ENCODE results near the gene ACVR1C. TPM values are rescaled to one million over a fixed set of nuclear protein-coding genes. Genes with fewer than 3 reads are reported as not detected.

ACVR1C gene
- total and polyA plus RNA-seq, 2 of the 8 experiments (the other 6 are each of a cell fraction or from before 2014, with no cell fraction given) = 0.21 to 0.52 TPM

DNA sequence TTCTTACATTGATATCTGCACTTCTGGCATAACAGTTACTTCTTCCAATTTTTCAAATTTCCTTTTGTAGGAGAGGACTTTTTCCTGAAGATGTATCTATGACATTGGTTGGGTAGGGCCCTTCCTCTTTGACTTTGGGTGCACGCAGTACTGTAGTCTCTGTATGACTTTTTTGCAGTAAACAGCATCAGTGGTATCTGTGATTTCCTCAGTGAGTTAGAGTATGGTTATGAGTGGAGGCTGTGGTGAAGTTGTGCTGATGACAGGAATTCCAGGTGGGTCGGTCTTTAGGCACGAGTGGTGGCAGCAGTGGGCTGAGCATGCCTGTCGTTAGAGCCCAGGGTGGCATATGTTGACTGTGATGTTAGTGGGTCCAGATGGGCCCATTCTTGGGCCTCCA is 17.6 kb downstream of the ACVR1C start:
- Histone ChIP-seq H3K27ac (ENCODE audit: low read depth, low read length) (no peak overlapping the region), H2BK20ac (ENCODE audit: low read length) (no peak overlapping the region), H3K4me2 (ENCODE audit: insufficient read depth in 1 of 2, low read depth in 2 of 2, low read length in 2 of 2) (no peak overlapping the region), H2BK12ac (ENCODE audit: low read depth, low read length) (no peak overlapping the region), H2AK5ac (ENCODE audit: low read depth, low read length) (no peak overlapping the region), H3K23ac (ENCODE audit: insufficient read length) (no peak overlapping the region), H3K9ac (replicated peaks in 1 of 4; ENCODE audit: extremely low read depth in 1 of 4, low read depth in 3 of 4, low read length in 3 of 4) (no peak overlapping the region), H2AFZ (ENCODE audit: low read length) (no peak overlapping the region), H4K8ac (ENCODE audit: extremely low read depth, insufficient read depth, low read length) (no peak overlapping the region), H2BK120ac (replicated peaks; ENCODE audit: low read depth, low read length) (no peak overlapping the region), H2BK15ac (ENCODE audit: low read length) (no peak overlapping the region), H3K56ac (replicated peaks; ENCODE audit: insufficient read length, low read depth, low read length) (no peak overlapping the region), H3K4me1 (replicated peaks in 1 of 4; ENCODE audit: control insufficient read depth in 3 of 4, insufficient read depth in 4 of 4, low read length in 3 of 4) (no peaks in the 10 kb centered on the region), H3K79me2 (ENCODE audit: control insufficient read depth in 1 of 2, insufficient read depth in 2 of 2, low read length in 2 of 2) (no peaks in the 10 kb centered on the region), H3K36me3 (ENCODE audit: control insufficient read depth in 2 of 4, insufficient read depth in 4 of 4, low read length in 3 of 4) (peaks cover 0 to 2% (median 0%) of the 10 kb centered on the region in 4 experiments; a peak in 1 of 8 replicates), H3K18ac (ENCODE audit: extremely low read depth, low read length) (no peak overlapping the region), H3K4me3 (ENCODE audit: extremely low read depth in 1 of 4, insufficient read depth in 2 of 4, low read depth in 3 of 4, low read length in 4 of 4) (no peak overlapping the region), H3K9me3 (ENCODE audit: insufficient read depth in 2 of 2, low read depth in 1 of 2, low read length in 1 of 2) (no peaks in the 10 kb centered on the region), H4K20me1 (replicated peaks in 1 of 2; ENCODE audit: control insufficient read depth in 1 of 2, insufficient read depth in 2 of 2, low read length in 2 of 2) (no peaks in the 10 kb centered on the region), H3K14ac (ENCODE audit: insufficient read length) (no peak overlapping the region), H3K79me1 (ENCODE audit: low read depth, low read length) (no peaks in the 10 kb centered on the region), H3K23me2 (ENCODE audit: low read depth, low read length) (no peaks in the 10 kb centered on the region), H4K91ac (replicated peaks; ENCODE audit: insufficient read length, low read length) (no peak overlapping the region), H2BK5ac (ENCODE audit: low read depth, low read length) (no peak overlapping the region), H3K4ac (replicated peaks; ENCODE audit: insufficient read length, low read depth, low read length) (no peak overlapping the region), H4K5ac (ENCODE audit: insufficient read length, low read depth, low read length) (no peak overlapping the region), H3K27me3 (replicated peaks in 1 of 4; ENCODE audit: control insufficient read depth in 3 of 4, extremely low read depth in 1 of 4, insufficient read depth in 3 of 4, low read length in 3 of 4) (no peaks in the 10 kb centered on the region)
- no peak for TF ChIP-seq SP2 (IDR thresholded peaks at IDR 0.05; ENCODE audit: low read length)
- TF ChIP-seq MAFK (IDR thresholded peaks at IDR 0.05; ENCODE audit: low read depth, low read length) = no peak
- TF ChIP-seq SP4 (IDR thresholded peaks at IDR 0.05; ENCODE audit: low read length) = no peak
- no peak for TF ChIP-seq YY1 (IDR thresholded peaks at IDR 0.05; ENCODE audit: low read depth, low read length)
- no peak for TF ChIP-seq EZH2 (IDR thresholded peaks at IDR 0.05; ENCODE audit: low read depth, low read length, severe bottlenecking)
- no peak for TF ChIP-seq CREB1 (IDR thresholded peaks at IDR 0.05)
- TF ChIP-seq, protein P1, sequence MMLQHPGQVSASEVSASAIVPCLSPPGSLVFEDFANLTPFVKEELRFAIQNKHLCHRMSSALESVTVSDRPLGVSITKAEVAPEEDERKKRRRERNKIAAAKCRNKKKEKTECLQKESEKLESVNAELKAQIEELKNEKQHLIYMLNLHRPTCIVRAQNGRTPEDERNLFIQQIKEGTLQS (IDR thresholded peaks at IDR 0.05; ENCODE audit: insufficient read depth, low read depth, low read length) = no peak
- TF ChIP-seq ZNF274 (IDR thresholded peaks at IDR 0.05; ENCODE audit: borderline replicate concordance, extremely low read depth, low read length) = no peak
- TF ChIP-seq CBX5 (IDR thresholded peaks at IDR 0.05; ENCODE audit: low read depth, low read length) = no peak
- TF ChIP-seq, protein P2, sequence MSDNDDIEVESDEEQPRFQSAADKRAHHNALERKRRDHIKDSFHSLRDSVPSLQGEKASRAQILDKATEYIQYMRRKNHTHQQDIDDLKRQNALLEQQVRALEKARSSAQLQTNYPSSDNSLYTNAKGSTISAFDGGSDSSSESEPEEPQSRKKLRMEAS (IDR thresholded peaks at IDR 0.05) = no peak
- DNase-seq (ENCODE audit: low read depth in 1 of 2, low spot score in 2 of 2) = no peak
- WGBS, 2 experiments (ENCODE audit: extremely low coverage in 1 of 2, insufficient coverage in 1 of 2, insufficient read length in 1 of 2, insufficient replicate concordance in 2 of 2, low coverage in 1 of 2, low lambda C conversion rate in 2 of 2, missing lambda C conversion rate in 1 of 2) = 88% methylated on average over 4 of the region's 4 CpGs; no CpG with 5 or more reads in 1 of the 2 experiments
- FAIRE-seq = no peak
- ChIA-PET CTCF (ENCODE audit: partially characterized antibody) (no interaction called here), POLR2A (ENCODE audit: partially characterized antibody) (no interaction called here)

All from H1 (cell line).